C4-2B (cell line): ENCODE results near the gene DCXR.

Source experiments
- H3K27ac ChIP-seq: fragments of 450-650 bp; 2 replicates; pipeline ENCODE4 v1.5.1; 2017
- CTCF ChIP-seq: fragments of 450-650 bp; conservative IDR thresholded peaks from 2 replicates; pipeline ENCODE4 v1.5.1; 2017; ENCODE audit warnings: mild to moderate bottlenecking
- ZFX ChIP-seq: fragments of 450-650 bp; IDR thresholded peaks from 2 replicates; pipeline ENCODE4 v1.6.1; 2017

The DCXR gene

GRCh38 chr17:82022310-82022980 is 15.1 kb downstream of the DCXR start, which contains the start of gene CENPX:
Gene CENPX (minus strand): TSS chr17:82022878. CDS start chr17:82022861, 17 bp downstream.
- TF ChIP-seq ZFX, result peak; percentile 43; the same call in 1 of the 2 replicates
- TF ChIP-seq CTCF, result no peak
- peak within 1 kb of the TSS; percentile 99 for H3K27ac ChIP-seq

DNA sequence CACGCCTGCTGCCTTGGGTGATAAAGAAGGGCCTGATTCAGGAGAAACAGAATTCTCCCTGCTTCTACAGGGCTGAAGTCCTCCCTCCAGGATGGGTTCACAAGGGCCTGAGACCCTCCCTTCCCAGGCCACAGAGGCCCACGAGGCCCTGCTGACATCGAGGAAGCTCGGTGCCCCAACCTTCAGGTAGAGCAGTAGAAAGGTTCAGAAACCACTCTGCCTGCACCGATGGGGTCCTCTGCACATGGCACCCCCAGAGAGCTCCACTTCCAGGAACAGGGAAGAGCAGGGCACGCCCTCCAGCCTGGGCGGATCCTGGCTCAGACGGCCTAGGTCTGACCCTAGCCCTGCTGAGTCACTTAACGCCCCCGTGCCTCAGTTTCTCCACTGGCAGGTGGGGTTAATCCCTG is 15.6 kb downstream of the DCXR start:
- TF ChIP-seq ZFX (no peak), CTCF (no peak)
- peak overlapping the region; percentile 99 for H3K27ac ChIP-seq

GRCh38 chr17:82021107-82021899 is 16.2 kb downstream of the DCXR start:
- TF ChIP-seq ZFX, result no peak
- TF ChIP-seq CTCF, result peak; percentile 77
- peak overlapping the region; percentile 99 for H3K27ac ChIP-seq

DNA sequence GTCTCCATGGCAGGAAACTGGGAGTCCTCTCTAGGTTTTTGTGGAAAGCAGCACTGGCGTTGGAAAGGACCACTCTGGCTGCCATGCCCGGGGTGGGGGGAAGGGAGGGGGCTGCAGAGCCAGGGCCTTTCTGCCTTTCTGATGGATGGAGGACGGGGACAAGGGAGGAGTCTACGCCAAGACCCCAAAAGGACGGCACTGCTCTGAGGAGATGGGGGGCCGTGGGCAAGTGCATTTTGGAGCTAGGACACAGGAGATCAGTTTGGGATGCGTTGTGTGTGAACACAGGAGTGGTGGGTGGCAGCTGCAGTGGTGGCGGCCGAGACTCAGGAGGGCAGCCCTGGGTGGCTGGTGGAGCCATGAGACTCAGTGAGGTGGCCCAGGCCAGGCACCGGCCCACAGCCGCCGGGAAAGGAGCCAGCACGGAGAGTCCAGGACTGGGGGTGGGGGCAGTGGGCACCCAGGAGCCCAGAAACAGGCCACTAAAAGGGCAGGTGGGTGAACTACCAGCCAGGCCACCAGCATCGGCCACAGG is 16.9 kb downstream of the DCXR start:
- TF ChIP-seq CTCF (no peak), ZFX (no peak)
- peak overlapping the region; percentile 99 for H3K27ac ChIP-seq

DNA sequence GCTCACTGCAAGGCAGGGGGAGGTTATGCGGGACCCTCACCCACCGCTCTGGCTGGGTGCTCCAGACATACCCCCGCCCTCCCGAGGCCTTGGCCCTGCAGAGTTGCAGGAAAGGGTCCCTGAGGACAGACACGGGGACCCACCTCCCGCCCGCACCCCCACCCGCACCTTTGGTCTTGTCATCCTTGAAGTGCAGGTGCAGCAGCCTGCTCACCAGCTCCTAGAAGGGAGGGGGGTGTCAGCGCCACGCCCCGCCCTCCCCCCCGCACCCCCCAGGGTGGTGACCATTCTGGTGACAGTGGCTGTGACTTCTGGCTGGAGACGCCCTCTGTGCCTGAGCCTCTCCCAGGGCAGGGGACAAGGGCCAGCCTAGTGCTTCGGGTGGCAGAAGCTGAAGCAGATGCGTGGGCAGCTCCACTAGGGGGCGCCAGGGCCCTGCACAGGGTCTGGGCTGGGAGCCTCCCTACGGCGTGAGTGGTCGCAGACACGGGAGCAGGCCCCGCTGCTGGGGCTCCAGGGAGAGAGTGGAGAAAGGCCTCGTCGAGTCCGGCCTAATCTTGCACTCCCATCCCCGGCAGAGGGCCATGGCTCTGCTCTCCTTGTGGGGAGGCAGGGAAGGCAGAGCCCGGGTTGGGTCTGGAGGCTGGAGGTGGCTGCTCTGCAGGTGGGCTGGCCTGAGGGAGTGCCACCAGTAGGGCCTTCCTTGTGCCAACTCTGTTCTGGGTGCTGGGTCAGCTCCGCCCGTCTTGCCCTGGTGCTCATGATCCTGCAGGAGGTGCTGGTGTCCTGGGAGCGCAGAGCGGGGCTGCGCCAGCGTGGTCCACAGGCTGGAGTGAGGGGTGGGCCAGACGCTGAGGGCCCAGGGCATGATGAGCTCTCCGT is 17.6 kb downstream of the DCXR start:
- peak; percentile 93 for TF ChIP-seq CTCF
- TF ChIP-seq ZFX, result no peak
- H3K27ac ChIP-seq, result peak overlapping the region; percentile 99; the same call in 1 of the 2 replicates

GRCh38 chr17:82018989-82019689 is 18.4 kb downstream of the DCXR start:
- no peak for TF ChIP-seq CTCF
- TF ChIP-seq ZFX, result no peak
- H3K27ac ChIP-seq, result no peak overlapping the region; the same call in 1 of the 2 replicates
